Measurements from ENCODE around the gene MAP3K14. TPM values are rescaled to one million over a fixed set of nuclear protein-coding genes. Genes with fewer than 3 reads are reported as not detected.

Gene MAP3K14
- total and polyA plus RNA-seq, 11 donors = 9.0 to 21.9 (median 11.4) TPM

- intact Hi-C loops (cut with DNase I) = no loop called here
- Histone ChIP-seq H3K4me1 (peaks cover 0 to 43% (median 21%) of the 10 kb centered on the region in 12 donors), H3K36me3 (no peaks in the 10 kb centered on the region), H3K27ac (no peak overlapping the region), H3K9me3 (no peaks in the 10 kb centered on the region), H3K27me3 (no peaks in the 10 kb centered on the region), H3K4me3 (no peak overlapping the region)
- TF ChIP-seq POLR2A (IDR thresholded peaks at IDR 0.05) = no peak
- TF ChIP-seq, protein P1, sequence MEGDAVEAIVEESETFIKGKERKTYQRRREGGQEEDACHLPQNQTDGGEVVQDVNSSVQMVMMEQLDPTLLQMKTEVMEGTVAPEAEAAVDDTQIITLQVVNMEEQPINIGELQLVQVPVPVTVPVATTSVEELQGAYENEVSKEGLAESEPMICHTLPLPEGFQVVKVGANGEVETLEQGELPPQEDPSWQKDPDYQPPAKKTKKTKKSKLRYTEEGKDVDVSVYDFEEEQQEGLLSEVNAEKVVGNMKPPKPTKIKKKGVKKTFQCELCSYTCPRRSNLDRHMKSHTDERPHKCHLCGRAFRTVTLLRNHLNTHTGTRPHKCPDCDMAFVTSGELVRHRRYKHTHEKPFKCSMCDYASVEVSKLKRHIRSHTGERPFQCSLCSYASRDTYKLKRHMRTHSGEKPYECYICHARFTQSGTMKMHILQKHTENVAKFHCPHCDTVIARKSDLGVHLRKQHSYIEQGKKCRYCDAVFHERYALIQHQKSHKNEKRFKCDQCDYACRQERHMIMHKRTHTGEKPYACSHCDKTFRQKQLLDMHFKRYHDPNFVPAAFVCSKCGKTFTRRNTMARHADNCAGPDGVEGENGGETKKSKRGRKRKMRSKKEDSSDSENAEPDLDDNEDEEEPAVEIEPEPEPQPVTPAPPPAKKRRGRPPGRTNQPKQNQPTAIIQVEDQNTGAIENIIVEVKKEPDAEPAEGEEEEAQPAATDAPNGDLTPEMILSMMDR (IDR thresholded peaks at IDR 0.05) = no peak
- 94 to 97% (median 96%) methylated on average over 4 of the region's 4 CpGs for WGBS, 4 donors
- no peak for DNase-seq
- no peak for ATAC-seq
These were observed 26.2 kb upstream of the MAP3K14 start for GRCh38 chr17:45342871-45343526.

GRCh38 chr17:45342306-45342705 is 25.5 kb upstream of the MAP3K14 start:
- no peaks in the 10 kb centered on the region for H3K27me3 ChIP-seq
- H3K36me3 ChIP-seq = no peaks in the 10 kb centered on the region
- DNase-seq = no peak
- intact Hi-C loops (cut with DNase I) = no loop called here
- H3K4me3 ChIP-seq = no peak overlapping the region
- H3K9me3 ChIP-seq = no peaks in the 10 kb centered on the region
- peak overlapping the region in 5 of 12 donors; percentile 39 to 63 (median 51) for H3K27ac ChIP-seq
- H3K4me1 ChIP-seq = peaks cover 0 to 50% (median 27%) of the 10 kb centered on the region in 12 donors
- TF ChIP-seq, protein P1 (IDR thresholded peaks at IDR 0.05) = no peak
- TF ChIP-seq POLR2A (IDR thresholded peaks at IDR 0.05) = no peak
- 92 to 94% (median 93%) methylated on average over 11 of the region's 11 CpGs for WGBS, 4 donors
- no peak for ATAC-seq

GRCh38 chr17:45341533-45342158 is 24.8 kb upstream of the MAP3K14 start:
- Histone ChIP-seq H3K4me3 (no peak overlapping the region), H3K27me3 (no peaks in the 10 kb centered on the region), H3K9me3 (no peaks in the 10 kb centered on the region), H3K36me3 (no peaks in the 10 kb centered on the region), H3K27ac (peak overlapping the region in 9 of 12 donors; percentile 20 to 65 (median 51)), H3K4me1 (peaks cover 0 to 51% (median 27%) of the 10 kb centered on the region in 12 donors)
- ATAC-seq = peak in 3 of 4 donors; percentile 60 to 76 (median 65)
- 45 to 54% (median 46%) methylated on average over 11 to 14 of the region's 14 CpGs for WGBS, 4 donors
- TF ChIP-seq, protein P1 (IDR thresholded peaks at IDR 0.05) = no peak
- peak in 1 of 2 donors; percentile 60 for TF ChIP-seq POLR2A (IDR thresholded peaks at IDR 0.05)
- intact Hi-C loops (cut with DNase I) = no loop called here
- DNase-seq = peak; percentile 70 to 84 (median 80)
